Endothelial cell (in vitro differentiated cells): Measurements from ENCODE around the gene PNLIPRP2. TPM values are rescaled to one million over a fixed set of nuclear protein-coding genes. Genes with fewer than 3 reads are reported as not detected.

ENCODE experiments used
- DNase-seq: peaks from one replicate; pipeline ENCODE4 v3.0.0; 2021; ENCODE audit warnings: low spot score
- H3K27ac Mint-ChIP-seq: one replicate; pipeline ENCODE4 v1.8.0; 2021; ENCODE audit warnings: mixed read lengths, inconsistent platforms; ENCODE audit not compliant: unreplicated experiment
- H3K27me3 Mint-ChIP-seq: one replicate; pipeline ENCODE4 v1.8.0; 2021; ENCODE audit warnings: mild to moderate bottlenecking, moderate library complexity, mixed read lengths, inconsistent platforms; ENCODE audit not compliant: unreplicated experiment
- H3K36me3 Mint-ChIP-seq: one replicate; pipeline ENCODE4 v1.8.0; 2021; ENCODE audit warnings: mild to moderate bottlenecking, low read depth, mixed read lengths, inconsistent platforms; ENCODE audit not compliant: unreplicated experiment
- H3K4me1 Mint-ChIP-seq: one replicate; pipeline ENCODE4 v1.8.0; 2021; ENCODE audit warnings: mild to moderate bottlenecking, mixed read lengths, inconsistent platforms; ENCODE audit not compliant: unreplicated experiment
- H3K4me3 Mint-ChIP-seq: one replicate; pipeline ENCODE4 v1.8.0; 2021; ENCODE audit warnings: mild to moderate bottlenecking, mixed read lengths, inconsistent platforms; ENCODE audit not compliant: unreplicated experiment
- H3K9me3 Mint-ChIP-seq: one replicate; pipeline ENCODE4 v1.8.0; 2021; ENCODE audit warnings: mixed read lengths, inconsistent platforms; ENCODE audit not compliant: unreplicated experiment
- CTCF ChIP-seq: fragments of 200-600 bp; sonication (generic); IDR thresholded peaks from one replicate; pipeline ENCODE4 v1.5.0; 2021; ENCODE audit warnings: antibody characterized with exemption; ENCODE audit not compliant: unreplicated experiment
- total RNA-seq: library from RNA; stranded (reverse); fragmentation: NEBNext Ultra II Directional; extraction: Animal tissue kit (Norgen Biotek cat#: 25700); gene quantifications from one replicate; pipeline ENCODE4 v1.2.1, GENCODE V29; 2021; ENCODE audit not compliant: unreplicated experiment

Gene PNLIPRP2
- total RNA-seq, 1 donor from 2014 or later: not detected

- no peak overlapping the region for H3K27ac Mint-ChIP-seq
- H3K9me3 Mint-ChIP-seq: no peaks in the 10 kb centered on the region
- H3K27me3 Mint-ChIP-seq: peaks cover 8% of the 10 kb centered on the region
- DNase-seq: no peak
- no peak overlapping the region for H3K4me3 Mint-ChIP-seq
- TF ChIP-seq CTCF: no peak
- no peaks in the 10 kb centered on the region for H3K36me3 Mint-ChIP-seq
- H3K4me1 Mint-ChIP-seq: no peaks in the 10 kb centered on the region
Measured at GRCh38 chr10:116589926-116590325, 30.8 kb upstream of the PNLIPRP2 start.

- Mint-ChIP-seq H3K36me3 (no peaks in the 10 kb centered on the region), H3K4me3 (no peak within 1 kb of the TSS), H3K9me3 (no peaks in the 10 kb centered on the region), H3K27ac (no peak within 1 kb of the TSS), H3K4me1 (no peaks in the 10 kb centered on the region), H3K27me3 (peaks cover 8% of the 10 kb centered on the region)
- no peak for TF ChIP-seq CTCF
- no peak for DNase-seq
Measured at GRCh38 chr10:116590590-116591444, 29.9 kb upstream of the PNLIPRP2 start, which contains the start of gene PNLIPRP1. Gene PNLIPRP1, plus strand, starts transcription at chr10:116590959. Its CDS starts 171 bp downstream, at chr10:116591130.

GRCh38 chr10:116593139-116593740, 27.5 kb upstream of the PNLIPRP2 start:
- TF ChIP-seq CTCF: no peak
- Mint-ChIP-seq H3K27ac (no peak overlapping the region), H3K9me3 (no peaks in the 10 kb centered on the region), H3K36me3 (no peaks in the 10 kb centered on the region), H3K4me1 (peaks cover 2% of the 10 kb centered on the region), H3K27me3 (peaks cover 7% of the 10 kb centered on the region), H3K4me3 (no peak overlapping the region)
- DNase-seq: no peak

- no peak for DNase-seq
- Mint-ChIP-seq H3K4me1 (peaks cover 6% of the 10 kb centered on the region), H3K36me3 (no peaks in the 10 kb centered on the region), H3K27ac (no peak overlapping the region), H3K9me3 (no peaks in the 10 kb centered on the region), H3K4me3 (no peak overlapping the region), H3K27me3 (peaks cover 7% of the 10 kb centered on the region)
- TF ChIP-seq CTCF: no peak
Measured at GRCh38 chr10:116594525-116595035, 26.2 kb upstream of the PNLIPRP2 start.

GRCh38 chr10:116596062-116596461, 24.7 kb upstream of the PNLIPRP2 start:
- Mint-ChIP-seq H3K4me1 (peaks cover 6% of the 10 kb centered on the region), H3K27me3 (peaks cover 3% of the 10 kb centered on the region), H3K27ac (no peak overlapping the region), H3K9me3 (no peaks in the 10 kb centered on the region), H3K4me3 (no peak overlapping the region), H3K36me3 (no peaks in the 10 kb centered on the region)
- no peak for DNase-seq
- TF ChIP-seq CTCF: no peak
